ENCODE data around the gene RFPL1. TPM values are rescaled to one million over a fixed set of nuclear protein-coding genes. Genes with fewer than 3 reads are reported as not detected.
A peak's percentile ranks its signal among the peaks of the same experiment; 100 is the strongest.

Gene RFPL1
- total and polyA plus RNA-seq, 2 experiments from 2014 or later = not detected

GRCh38 chr22:29458551-29458950 lies 20.2 kb downstream of the RFPL1 start (continued):
- TF ChIP-seq REST (IDR thresholded peaks at IDR 0.05; ENCODE audit: unreplicated experiment) = no peak
- no peak for TF ChIP-seq EZH2phosphoT487 (IDR thresholded peaks at IDR 0.05; ENCODE audit: unreplicated experiment)
- no peak for TF ChIP-seq ZNF331 (CRISPR knock-in tag; IDR thresholded peaks at IDR 0.05; ENCODE audit: low read depth)

GRCh38 chr22:29459773-29460172 lies 21.4 kb downstream of the RFPL1 start:
- H3K27me3 Mint-ChIP-seq (ENCODE audit: insufficient read depth, low read depth, poor library complexity) = peaks cover 1% of the 10 kb centered on the region
- peak; percentile 27 for ATAC-seq
- no peak for DNase-seq (ENCODE audit: low spot score)
- no peaks in the 10 kb centered on the region for H3K79me2 ChIP-seq (replicated peaks; ENCODE audit: insufficient read depth)
- no peak overlapping the region for H3K4me2 ChIP-seq
- no peaks in the 10 kb centered on the region for H3K27me3 ChIP-seq (ENCODE audit: insufficient read depth)
- no peak overlapping the region for H2AFZ ChIP-seq
- no peaks in the 10 kb centered on the region for H3K36me3 ChIP-seq (ENCODE audit: insufficient read depth)
- H3K36me3 Mint-ChIP-seq (ENCODE audit: low read depth) = no peaks in the 10 kb centered on the region
- no peaks in the 10 kb centered on the region for H3F3A ChIP-seq (replicated peaks; ENCODE audit: low read depth)
- no peaks in the 10 kb centered on the region for H3K9me3 Mint-ChIP-seq
- no peak overlapping the region for H3K27ac Mint-ChIP-seq
- no peaks in the 10 kb centered on the region for H4K20me1 ChIP-seq (replicated peaks; ENCODE audit: insufficient read depth)
- no peak overlapping the region for H3K4me3 ChIP-seq
- no peak overlapping the region for H3K4me3 Mint-ChIP-seq
- no peaks in the 10 kb centered on the region for H3K9me2 ChIP-seq (ENCODE audit: insufficient read depth)
- peaks cover 7% of the 10 kb centered on the region; the same call in 2 of the 3 replicates for H3K4me1 Mint-ChIP-seq
- no peak overlapping the region for H3K27ac ChIP-seq (ENCODE audit: low read depth)
- H3K4me1 ChIP-seq (ENCODE audit: insufficient read depth) = peaks cover 5% of the 10 kb centered on the region; the same call in 1 of the 2 replicates
- TF ChIP-seq ZNF331 (CRISPR knock-in tag; IDR thresholded peaks at IDR 0.05; ENCODE audit: low read depth) (no peak), NANOG (IDR thresholded peaks at IDR 0.05; ENCODE audit: borderline replicate concordance) (no peak), CREB1 (CRISPR knock-in tag; IDR thresholded peaks at IDR 0.05; ENCODE audit: low read depth) (no peak), EZH2phosphoT487 (IDR thresholded peaks at IDR 0.05; ENCODE audit: unreplicated experiment) (no peak), ZNF462 (CRISPR knock-in tag; IDR thresholded peaks at IDR 0.05) (no peak), JUNB (IDR thresholded peaks at IDR 0.05; ENCODE audit: unreplicated experiment) (no peak), ETS1 (IDR thresholded peaks at IDR 0.05) (no peak), POLR2AphosphoS5 (IDR thresholded peaks at IDR 0.05; ENCODE audit: low read depth) (no peak), CTCF (conservative IDR thresholded peaks at IDR 0.05; ENCODE audit: low read depth in 2 of 2) (no peak), STAT1 (IDR thresholded peaks at IDR 0.05; ENCODE audit: unreplicated experiment) (no peak)
